Hepatocyte (in vitro differentiated cells): ENCODE results near the gene RNF7. TPM values are rescaled to one million over a fixed set of nuclear protein-coding genes. Genes with fewer than 3 reads are reported as not detected.

Source experiments
- DNase-seq: peaks from one replicate; pipeline ENCODE4 v3.0.0-alpha.2; 2016; ENCODE audit warnings: low spot score
- H2AFZ ChIP-seq: fragments of 200-600 bp; sonication (generic); 2 replicates; pipeline ENCODE4 v1.6.0; 2016; ENCODE audit warnings: antibody characterized with exemption, mild to moderate bottlenecking
- H3K27ac ChIP-seq: fragments of 200-600 bp; sonication (generic); 2 replicates; pipeline ENCODE4 v1.5.1; 2016; ENCODE audit warnings: mild to moderate bottlenecking
- H3K27me3 ChIP-seq: fragments of 200-600 bp; sonication (generic); 2 replicates; pipeline ENCODE4 v1.6.1; 2016
- H3K36me3 ChIP-seq: fragments of 200-600 bp; sonication (generic); replicated peaks from 2 replicates; pipeline ENCODE4 v1.5.1; 2016; ENCODE audit warnings: low read depth; ENCODE audit not compliant: insufficient read depth
- H3K4me1 ChIP-seq: fragments of 200-600 bp; sonication (generic); 2 replicates; pipeline ENCODE4 v1.5.1; 2016; ENCODE audit warnings: mild to moderate bottlenecking, moderate library complexity; ENCODE audit not compliant: insufficient read depth
- H3K4me2 ChIP-seq: fragments of 200-600 bp; sonication (generic); 2 replicates; pipeline ENCODE4 v1.6.0; 2016
- H3K4me3 ChIP-seq: fragments of 200-600 bp; sonication (generic); 2 replicates; pipeline ENCODE4 v1.5.1; 2016; ENCODE audit warnings: mild to moderate bottlenecking
- H3K79me2 ChIP-seq: fragments of 200-600 bp; sonication (generic); 2 replicates; pipeline ENCODE4 v1.6.0; 2017; ENCODE audit warnings: mild to moderate bottlenecking
- H3K9me2 ChIP-seq: fragments of 200-600 bp; sonication (generic); replicated peaks from 2 replicates; pipeline ENCODE4 v1.6.0; 2017; ENCODE audit warnings: mild to moderate bottlenecking; ENCODE audit not compliant: insufficient read depth
- H3K9me3 ChIP-seq: fragments of 200-600 bp; sonication (generic); 2 replicates; pipeline ENCODE4 v1.5.1; 2016; ENCODE audit warnings: low read depth, mild to moderate bottlenecking
- H4K20me1 ChIP-seq: fragments of 200-600 bp; sonication (generic); 2 replicates; pipeline ENCODE4 v1.6.0; 2016; ENCODE audit warnings: mild to moderate bottlenecking; ENCODE audit not compliant: insufficient read depth, poor library complexity, severe bottlenecking
- CTCF ChIP-seq: fragments of 200-600 bp; sonication (generic); IDR thresholded peaks from 2 replicates; pipeline ENCODE4 v1.5.1; 2016; ENCODE audit warnings: antibody characterized with exemption, mild to moderate bottlenecking; ENCODE audit not compliant: poor library complexity
- EZH2 ChIP-seq: fragments of 200-600 bp; sonication (generic); IDR thresholded peaks from 2 replicates; pipeline ENCODE4 v1.6.1; 2016; ENCODE audit warnings: antibody characterized with exemption, mild to moderate bottlenecking, borderline replicate concordance
- EZH2phosphoT487 ChIP-seq: fragments of 200-600 bp; sonication (generic); IDR thresholded peaks from one replicate; pipeline ENCODE4 v1.6.1; 2018; ENCODE audit warnings: antibody characterized with exemption, mild to moderate bottlenecking, low read depth, moderate library complexity; ENCODE audit not compliant: unreplicated experiment, severe bottlenecking
- WGBS: methylation state at CpG from one replicate; pipeline ENCODE4 v1.1.6; 2016; ENCODE audit warnings: low lambda C conversion rate; ENCODE audit errors: missing lambda C conversion rate; 5-methylcytosine and 5-hydroxymethylcytosine counted together
- polyA plus RNA-seq: library from polyadenylated mRNA; unstranded; fragments of >200 nt; fragmentation: Nextera tagmentation; extraction: Ambion mirVana; gene quantifications from 2 replicates; pipeline ENCODE4 v1.2.1, GENCODE V29; 2016
- total RNA-seq: library from RNA; depleted of rRNA; stranded (reverse); fragments of >200 nt; gene quantifications from 2 replicates; pipeline ENCODE4 v1.2.3, GENCODE V29; 2014

RNF7 gene
- total and polyA plus RNA-seq, 2 experiments from 2014 or later, result 176 to 212 TPM

DNA sequence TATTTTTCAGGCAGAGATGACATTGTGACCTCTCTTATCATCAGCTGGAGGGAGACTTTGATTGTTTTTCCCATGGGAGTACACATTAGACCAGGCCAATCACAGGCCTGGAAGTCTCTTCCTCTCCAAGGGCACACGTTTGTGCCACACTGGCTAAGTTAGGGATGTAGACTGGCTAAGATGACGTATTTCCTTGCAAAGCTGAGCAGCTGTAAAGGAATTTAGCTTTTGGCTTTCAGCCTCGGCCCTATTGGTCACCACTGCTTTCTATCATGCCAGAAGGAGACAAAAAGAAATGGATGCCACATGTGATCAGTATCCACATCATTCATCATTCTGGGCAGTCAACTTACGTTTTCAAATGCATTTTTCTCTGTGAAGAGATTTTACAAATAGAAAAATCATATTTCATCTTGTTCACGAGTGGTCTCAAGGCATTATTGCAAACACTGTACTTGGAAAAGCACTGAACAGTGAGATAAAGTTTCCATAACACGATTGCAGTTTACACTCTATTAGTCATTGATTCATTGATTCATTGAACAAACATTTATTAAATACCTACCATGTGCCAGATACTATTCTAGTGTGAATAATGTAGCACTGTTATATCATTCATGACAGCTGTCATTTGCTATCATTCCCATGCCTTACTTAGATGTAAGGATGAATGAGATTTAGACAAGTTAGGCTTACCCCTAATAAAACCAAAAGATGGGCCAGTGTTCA lies 27.0 kb upstream of the RNF7 start:
- Histone ChIP-seq H3K4me2 (no peak overlapping the region), H2AFZ (no peak overlapping the region), H3K4me3 (no peak overlapping the region), H3K27ac (no peak overlapping the region), H4K20me1 (no peaks in the 10 kb centered on the region), H3K79me2 (no peaks in the 10 kb centered on the region), H3K27me3 (no peaks in the 10 kb centered on the region), H3K9me2 (no peaks in the 10 kb centered on the region), H3K4me1 (no peaks in the 10 kb centered on the region), H3K9me3 (no peaks in the 10 kb centered on the region), H3K36me3 (no peaks in the 10 kb centered on the region)
- TF ChIP-seq EZH2 (no peak), EZH2phosphoT487 (no peak), CTCF (no peak)
- no peak for DNase-seq
- WGBS, result 67% methylated on average over 6 of the region's 6 CpGs

DNA sequence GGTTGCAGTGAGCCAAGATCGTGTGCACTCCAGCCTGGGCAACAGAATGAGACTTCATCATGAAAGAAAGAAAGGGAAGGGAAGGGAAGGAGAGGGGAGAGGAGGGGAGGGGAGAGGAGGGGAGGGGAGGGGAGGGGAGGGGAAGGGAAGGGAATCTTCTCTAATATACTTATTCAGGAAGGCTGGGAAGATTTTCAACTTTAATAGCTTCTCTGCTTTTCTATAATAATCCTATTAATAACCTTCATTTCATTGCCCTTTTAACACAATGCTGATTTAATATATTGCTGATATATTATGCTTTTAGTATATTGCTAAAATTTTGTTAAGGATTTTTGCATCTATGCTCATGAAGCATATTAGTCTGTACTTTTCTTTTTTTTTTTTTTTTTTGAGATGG lies 23.4 kb upstream of the RNF7 start:
- Histone ChIP-seq H2AFZ (no peak overlapping the region), H3K9me3 (no peaks in the 10 kb centered on the region), H3K27me3 (no peaks in the 10 kb centered on the region), H3K79me2 (no peaks in the 10 kb centered on the region), H4K20me1 (no peaks in the 10 kb centered on the region), H3K4me1 (no peaks in the 10 kb centered on the region), H3K36me3 (no peaks in the 10 kb centered on the region), H3K4me2 (no peak overlapping the region), H3K9me2 (no peaks in the 10 kb centered on the region), H3K4me3 (no peak overlapping the region), H3K27ac (no peak overlapping the region)
- DNase-seq, result no peak
- WGBS, result 95% methylated on average over 1 of the region's 1 CpG
- no peak for TF ChIP-seq EZH2phosphoT487
- TF ChIP-seq CTCF, result no peak
- no peak for TF ChIP-seq EZH2

DNA sequence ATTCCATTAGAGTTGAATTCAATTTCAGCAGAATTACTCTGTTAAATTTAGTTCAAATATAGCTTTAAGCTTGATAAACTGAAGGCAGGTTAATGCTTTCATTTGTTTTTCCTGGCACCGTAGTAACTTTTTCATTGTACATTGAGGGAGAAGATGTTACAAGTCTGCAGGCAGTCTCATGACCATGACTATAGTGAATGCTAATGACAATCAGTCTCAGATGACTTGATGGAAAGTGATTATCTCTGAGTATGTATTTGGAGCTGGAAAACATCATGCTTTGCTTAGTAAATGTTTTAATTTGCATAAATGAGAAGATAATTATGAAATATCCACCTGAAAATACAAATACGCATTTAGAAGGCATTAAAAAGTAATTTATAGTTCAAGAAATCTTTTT lies 16.0 kb upstream of the RNF7 start:
- no peak overlapping the region for H3K4me2 ChIP-seq
- no peaks in the 10 kb centered on the region for H3K9me2 ChIP-seq
- H3K27me3 ChIP-seq, result no peaks in the 10 kb centered on the region
- no peaks in the 10 kb centered on the region for H3K36me3 ChIP-seq
- H2AFZ ChIP-seq, result no peak overlapping the region
- WGBS, result 90% methylated on average over 2 of the region's 2 CpGs
- H3K4me3 ChIP-seq, result no peak overlapping the region
- H3K27ac ChIP-seq, result no peak overlapping the region
- TF ChIP-seq CTCF (no peak), EZH2 (no peak), EZH2phosphoT487 (no peak)
- H3K4me1 ChIP-seq, result no peaks in the 10 kb centered on the region
- DNase-seq, result no peak
- H3K79me2 ChIP-seq, result no peaks in the 10 kb centered on the region
- H3K9me3 ChIP-seq, result no peaks in the 10 kb centered on the region
- no peaks in the 10 kb centered on the region for H4K20me1 ChIP-seq
